Measurements from ENCODE around the gene CALM3. TPM values are rescaled to one million over a fixed set of nuclear protein-coding genes. Genes with fewer than 3 reads are reported as not detected.

CALM3 gene
- total RNA-seq, 1 donor, result 199 TPM

- H3K27me3 ChIP-seq (ENCODE audit: insufficient read depth, low read length), result no peaks in the 10 kb centered on the region
- no peaks in the 10 kb centered on the region for H3K4me1 ChIP-seq (ENCODE audit: insufficient read depth, low read length)
- H3K4me3 ChIP-seq (ENCODE audit: low read length), result no peak overlapping the region
- no peaks in the 10 kb centered on the region for H3K9me3 ChIP-seq (ENCODE audit: low read depth, low read length)
Observed at GRCh38 chr19:46586294-46586693, 14.8 kb upstream of the CALM3 start.

- H3K4me1 ChIP-seq (ENCODE audit: insufficient read depth, low read length), result no peaks in the 10 kb centered on the region
- H3K27me3 ChIP-seq (ENCODE audit: insufficient read depth, low read length), result no peaks in the 10 kb centered on the region
- no peak overlapping the region for H3K4me3 ChIP-seq (ENCODE audit: low read length)
- H3K9me3 ChIP-seq (ENCODE audit: low read depth, low read length), result no peaks in the 10 kb centered on the region
Observed at GRCh38 chr19:46587861-46588260, 13.3 kb upstream of the CALM3 start.

GRCh38 chr19:46591254-46591653 lies 9.9 kb upstream of the CALM3 start:
- Histone ChIP-seq H3K27me3 (ENCODE audit: insufficient read depth, low read length) (no peaks in the 10 kb centered on the region), H3K4me3 (ENCODE audit: low read length) (no peak overlapping the region), H3K9me3 (ENCODE audit: low read depth, low read length) (no peaks in the 10 kb centered on the region), H3K4me1 (ENCODE audit: insufficient read depth, low read length) (no peaks in the 10 kb centered on the region)

GRCh38 chr19:46591870-46592269 lies 9.3 kb upstream of the CALM3 start:
- no peaks in the 10 kb centered on the region for H3K4me1 ChIP-seq (ENCODE audit: insufficient read depth, low read length)
- H3K9me3 ChIP-seq (ENCODE audit: low read depth, low read length), result no peaks in the 10 kb centered on the region
- no peak overlapping the region for H3K4me3 ChIP-seq (ENCODE audit: low read length)
- no peaks in the 10 kb centered on the region for H3K27me3 ChIP-seq (ENCODE audit: insufficient read depth, low read length)

- peaks cover 6% of the 10 kb centered on the region for H3K4me1 ChIP-seq (ENCODE audit: insufficient read depth, low read length)
- no peak overlapping the region for H3K4me3 ChIP-seq (ENCODE audit: low read length)
Observed at GRCh38 chr19:46596008-46596407, 5.1 kb upstream of the CALM3 start.

GRCh38 chr19:46598372-46598917 lies 2.7 kb upstream of the CALM3 start:
- H3K9me3 ChIP-seq (ENCODE audit: low read depth, low read length), result peaks cover 5% of the 10 kb centered on the region
- H3K4me3 ChIP-seq (ENCODE audit: low read length), result no peak overlapping the region
- peaks cover 21% of the 10 kb centered on the region for H3K4me1 ChIP-seq (ENCODE audit: insufficient read depth, low read length)
- H3K27me3 ChIP-seq (ENCODE audit: insufficient read depth, low read length), result no peaks in the 10 kb centered on the region

More at GRCh38 chr19:46596008-46596407, 5.1 kb upstream of the CALM3 start:
- peaks cover 5% of the 10 kb centered on the region for H3K9me3 ChIP-seq (ENCODE audit: low read depth, low read length)
- H3K27me3 ChIP-seq (ENCODE audit: insufficient read depth, low read length), result no peaks in the 10 kb centered on the region

GRCh38 chr19:46599716-46600373 lies 1.3 kb upstream of the CALM3 start:
- peak overlapping the region; percentile 100 for H3K4me3 ChIP-seq (ENCODE audit: low read length)
- H3K27me3 ChIP-seq (ENCODE audit: insufficient read depth, low read length), result no peaks in the 10 kb centered on the region

GRCh38 chr19:46600384-46601317 lies 479 bp upstream of the CALM3 start:
- Histone ChIP-seq H3K4me1 (ENCODE audit: insufficient read depth, low read length) (peaks cover 26% of the 10 kb centered on the region), H3K9me3 (ENCODE audit: low read depth, low read length) (peaks cover 5% of the 10 kb centered on the region), H3K27me3 (ENCODE audit: insufficient read depth, low read length) (no peaks in the 10 kb centered on the region), H3K4me3 (ENCODE audit: low read length) (peak overlapping the region; percentile 100)

More at GRCh38 chr19:46599716-46600373, 1.3 kb upstream of the CALM3 start:
- Histone ChIP-seq H3K4me1 (ENCODE audit: insufficient read depth, low read length) (peaks cover 26% of the 10 kb centered on the region), H3K9me3 (ENCODE audit: low read depth, low read length) (peaks cover 5% of the 10 kb centered on the region)

GRCh38 chr19:46602392-46603194 lies 1.5 kb downstream of the CALM3 start:
- Histone ChIP-seq H3K4me1 (ENCODE audit: insufficient read depth, low read length) (peaks cover 26% of the 10 kb centered on the region), H3K4me3 (ENCODE audit: low read length) (peak overlapping the region; percentile 100), H3K9me3 (ENCODE audit: low read depth, low read length) (peaks cover 5% of the 10 kb centered on the region), H3K27me3 (ENCODE audit: insufficient read depth, low read length) (no peaks in the 10 kb centered on the region)

GRCh38 chr19:46603195-46603637 lies 2.1 kb downstream of the CALM3 start:
- Histone ChIP-seq H3K9me3 (ENCODE audit: low read depth, low read length) (peaks cover 4% of the 10 kb centered on the region), H3K4me3 (ENCODE audit: low read length) (peak overlapping the region; percentile 100), H3K27me3 (ENCODE audit: insufficient read depth, low read length) (no peaks in the 10 kb centered on the region), H3K4me1 (ENCODE audit: insufficient read depth, low read length) (peaks cover 26% of the 10 kb centered on the region)

GRCh38 chr19:46603752-46604231 lies 2.7 kb downstream of the CALM3 start:
- H3K27me3 ChIP-seq (ENCODE audit: insufficient read depth, low read length), result no peaks in the 10 kb centered on the region
- no peak overlapping the region for H3K4me3 ChIP-seq (ENCODE audit: low read length)
- H3K4me1 ChIP-seq (ENCODE audit: insufficient read depth, low read length), result peaks cover 26% of the 10 kb centered on the region
- H3K9me3 ChIP-seq (ENCODE audit: low read depth, low read length), result no peaks in the 10 kb centered on the region

- H3K9me3 ChIP-seq (ENCODE audit: low read depth, low read length), result no peaks in the 10 kb centered on the region
- peaks cover 27% of the 10 kb centered on the region for H3K4me1 ChIP-seq (ENCODE audit: insufficient read depth, low read length)
- H3K27me3 ChIP-seq (ENCODE audit: insufficient read depth, low read length), result no peaks in the 10 kb centered on the region
- no peak overlapping the region for H3K4me3 ChIP-seq (ENCODE audit: low read length)
Observed at GRCh38 chr19:46604781-46605355, 3.7 kb downstream of the CALM3 start.

GRCh38 chr19:46605356-46605821 lies 4.3 kb downstream of the CALM3 start:
- peaks cover 26% of the 10 kb centered on the region for H3K4me1 ChIP-seq (ENCODE audit: insufficient read depth, low read length)
- H3K4me3 ChIP-seq (ENCODE audit: low read length), result no peak overlapping the region
- H3K9me3 ChIP-seq (ENCODE audit: low read depth, low read length), result no peaks in the 10 kb centered on the region
- H3K27me3 ChIP-seq (ENCODE audit: insufficient read depth, low read length), result no peaks in the 10 kb centered on the region

- H3K4me1 ChIP-seq (ENCODE audit: insufficient read depth, low read length), result peaks cover 32% of the 10 kb centered on the region
- H3K9me3 ChIP-seq (ENCODE audit: low read depth, low read length), result no peaks in the 10 kb centered on the region
- H3K27me3 ChIP-seq (ENCODE audit: insufficient read depth, low read length), result no peaks in the 10 kb centered on the region
- H3K4me3 ChIP-seq (ENCODE audit: low read length), result no peak overlapping the region
Observed at GRCh38 chr19:46606019-46606418, 4.9 kb downstream of the CALM3 start.
